A549 (cell line): Measurements from ENCODE around the gene LINGO4. TPM values are rescaled to one million over a fixed set of nuclear protein-coding genes. Genes with fewer than 3 reads are reported as not detected.

Source experiments
- ATAC-seq, 2 experiments: fragments of 200-7000 bp in 1 of 2; fragments of >200 bp in 1 of 2; cut with Nextera tagmentation in 1 of 2; cut with Tn5 transposase in 1 of 2; 3 replicates each; pipeline versions ENCODE4 v1.8.0 to v1.9.1; 2018 to 2020; ENCODE audit warnings: mild to moderate bottlenecking in 1 of 2, moderate library complexity in 1 of 2
- CTCF ChIA-PET: fragments of 300-600 bp; sonication (Branson Sonifier 250); formaldehyde crosslinking; extraction: SDS; loops from one replicate; lab custom pipeline; 2021; ENCODE audit warnings: antibody characterized with exemption, inconsistent platforms; lab: Yijun Ruan, JAX
- POLR2A ChIA-PET: fragments of 350-600 bp; formaldehyde crosslinking; extraction: SDS; loops from one replicate; lab custom pipeline; 2021; ENCODE audit warnings: antibody characterized with exemption, inconsistent platforms; lab: Yijun Ruan, JAX
- DNase-seq, 2 experiments: peaks; one replicate each; pipeline versions ENCODE4 v3.0.0 to v3.0.0-alpha.2; 2011 to 2016; ENCODE audit warnings: low read depth in 1 of 2, low spot score in 1 of 2
- FAIRE-seq: peaks from 2 replicates; lab custom pipeline; 2011; peaks lifted over from hg19 to GRCh38; lab: Jason Lieb, UNC
- H3K27ac ChIP-seq, 2 experiments: fragments of >200 bp; sonication (Bioruptor Twin); formaldehyde crosslinking; 3 replicates each; pipeline ENCODE4 v1.5.1; 2016 to 2017
- H3K4me1 ChIP-seq: fragments of >200 bp; sonication (Bioruptor Twin); formaldehyde crosslinking; 3 replicates; pipeline ENCODE4 v1.6.1; 2016
- H3K4me2 ChIP-seq: fragments of >200 bp; sonication (Bioruptor Twin); formaldehyde crosslinking; 3 replicates; pipeline ENCODE4 v1.6.1; 2016
- H3K4me3 ChIP-seq: fragments of >200 bp; sonication (Bioruptor Twin); formaldehyde crosslinking; 3 replicates; pipeline ENCODE4 v1.5.1; 2016
- H3K9me3 ChIP-seq: fragments of >200 bp; sonication (Bioruptor Twin); formaldehyde crosslinking; 3 replicates; pipeline ENCODE4 v1.6.1; 2016
- CBX2 ChIP-seq: fragments of 200-600 bp; sonication (generic); IDR thresholded peaks from 2 replicates; pipeline ENCODE4 v1.6.1; 2016; ENCODE audit warnings: low read depth, mild to moderate bottlenecking, borderline replicate concordance
- CHD2 ChIP-seq: fragments of 150-350 bp; IDR thresholded peaks from 2 replicates; pipeline ENCODE4 v1.6.1; 2014; ENCODE audit warnings: low read length; ENCODE audit not compliant: partially characterized antibody
- EHF ChIP-seq: fragments of 250-450 bp; sonication (Bioruptor Pico); IDR thresholded peaks from 2 replicates; pipeline ENCODE4 v1.5.0; 2020; ENCODE audit warnings: mild to moderate bottlenecking
- EHMT2 ChIP-seq: fragments of 200-600 bp; sonication (generic); IDR thresholded peaks from 2 replicates; pipeline ENCODE4 v1.6.1; 2016; ENCODE audit warnings: antibody characterized with exemption, low read depth, mild to moderate bottlenecking, moderate library complexity
- ESRRA ChIP-seq: fragments of 150-350 bp; IDR thresholded peaks from 2 replicates; pipeline ENCODE4 v1.6.1; 2014; ENCODE audit warnings: mild to moderate bottlenecking, low read length, borderline replicate concordance
- FOSB ChIP-seq: fragments of 250-450 bp; sonication (Bioruptor Pico); IDR thresholded peaks from 2 replicates; pipeline ENCODE4 v1.5.0; 2020; ENCODE audit warnings: mild to moderate bottlenecking, moderate library complexity
- FOXS1 ChIP-seq: fragments of 250-450 bp; sonication (Bioruptor Pico); IDR thresholded peaks from 2 replicates; pipeline ENCODE4 v1.5.0; 2020; ENCODE audit warnings: mild to moderate bottlenecking, moderate library complexity
- HOXA7 ChIP-seq: fragments of 250-450 bp; sonication (Bioruptor Pico); IDR thresholded peaks from 2 replicates; pipeline ENCODE4 v1.5.0; 2020; ENCODE audit warnings: mild to moderate bottlenecking, moderate library complexity
- HOXB13 ChIP-seq: fragments of 250-450 bp; sonication (Bioruptor Pico); IDR thresholded peaks from 2 replicates; pipeline ENCODE4 v1.5.0; 2020; ENCODE audit warnings: low read depth, mild to moderate bottlenecking, moderate library complexity
- JUNB ChIP-seq: fragments of >200 bp; sonication (Bioruptor Twin); formaldehyde crosslinking; IDR thresholded peaks from 2 replicates; pipeline ENCODE4 v1.6.1; 2016
- KDM1A ChIP-seq: fragments of 200-600 bp; sonication (generic); IDR thresholded peaks from 2 replicates; pipeline ENCODE4 v1.6.1; 2016; ENCODE audit warnings: low read depth, mild to moderate bottlenecking
- KDM5A ChIP-seq: fragments of 200-600 bp; sonication (generic); IDR thresholded peaks from 2 replicates; pipeline ENCODE4 v1.6.1; 2016; ENCODE audit warnings: antibody characterized with exemption, mild to moderate bottlenecking
- MAFK ChIP-seq: fragments of 450-650 bp; IDR thresholded peaks from 2 replicates; pipeline ENCODE4 v1.6.1; 2014; ENCODE audit not compliant: partially characterized antibody
- NFE2L2 ChIP-seq: fragments of 150-350 bp; conservative IDR thresholded peaks from 2 replicates; pipeline ENCODE4 v1.6.1; 2014; ENCODE audit warnings: low read length
- PHF8 ChIP-seq: fragments of 200-600 bp; sonication (generic); IDR thresholded peaks from 2 replicates; pipeline ENCODE4 v1.6.1; 2016; ENCODE audit warnings: low read depth, mild to moderate bottlenecking, antibody characterized with exemption, moderate library complexity, borderline replicate concordance
- TP53 ChIP-seq: fragments of 250-450 bp; sonication (Bioruptor Pico); IDR thresholded peaks from 2 replicates; pipeline ENCODE4 v1.5.0; 2021; ENCODE audit warnings: mild to moderate bottlenecking, moderate library complexity
- ZSCAN20 ChIP-seq: fragments of 250-450 bp; sonication (Bioruptor Pico); IDR thresholded peaks from 2 replicates; pipeline ENCODE4 v1.8.0; 2022; ENCODE audit warnings: mild to moderate bottlenecking, moderate library complexity
- WGBS: methylation state at CpG from one replicate; pipeline ENCODE4 v1.1.6; 2017; ENCODE audit errors: missing lambda C conversion rate; 5-methylcytosine and 5-hydroxymethylcytosine counted together
- polyA plus RNA-seq, 4 experiments: library from polyadenylated mRNA; depleted of rRNA in 3 of 4; stranded (reverse); fragments of >200 nt; fragmentation: RNase III in 1 of 4; extraction: RNeasy Plus Mini Kit Qiagen cat#74134 plus additional on column Dnase treatment in 1 of 4; gene quantifications; 2 replicates in 3 of 4; 3 replicates in 1 of 4; pipeline ENCODE4 v1.2.3, GENCODE V29; 2011 to 2017
- TF ChIP-seq, protein P1 (sequence below): fragments of >200 bp; sonication (Bioruptor Twin); formaldehyde crosslinking; IDR thresholded peaks from 3 replicates; pipeline ENCODE4 v1.6.1; 2016
- TF ChIP-seq, protein P2 (sequence below): IDR thresholded peaks from 2 replicates; pipeline ENCODE4 v1.6.1; 2012; ENCODE audit warnings: low read depth, borderline replicate concordance
- TF ChIP-seq, protein P3 (sequence below): fragments of 250-450 bp; sonication (Bioruptor Pico); IDR thresholded peaks from 2 replicates; pipeline ENCODE4 v1.5.0; 2020; ENCODE audit warnings: low read depth, mild to moderate bottlenecking, moderate library complexity
- TF ChIP-seq, protein P4 (sequence below): IDR thresholded peaks from 2 replicates; pipeline ENCODE4 v1.6.1; 2012

LINGO4 gene
- polyA plus RNA-seq, 2 of the 4 experiments (the other 2 are of a cell fraction) = not detected

DNA sequence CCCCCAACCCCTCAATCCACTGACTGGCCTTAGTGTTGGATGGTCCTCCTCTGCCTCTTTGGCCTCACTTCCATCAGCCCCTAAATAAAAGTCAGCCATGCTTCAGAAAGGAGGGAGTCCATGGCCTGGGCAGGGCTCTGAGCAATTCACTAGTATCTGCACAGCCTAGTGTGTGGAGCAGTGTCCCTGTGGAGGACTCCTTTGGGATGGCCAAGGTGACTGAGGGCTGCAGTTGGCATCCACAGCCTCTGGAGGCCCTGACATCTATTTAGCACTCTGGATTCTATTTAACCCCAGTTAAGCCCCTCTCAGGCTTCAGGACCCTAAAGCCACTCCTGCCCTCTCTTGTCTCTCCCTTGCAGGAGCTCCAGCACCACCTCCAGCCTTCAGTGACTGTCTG, 44.7 kb upstream of the LINGO4 start:
- no peak for TF ChIP-seq PHF8
- TF ChIP-seq CBX2 = no peak
- TF ChIP-seq KDM5A = no peak
- TF ChIP-seq, protein P1, sequence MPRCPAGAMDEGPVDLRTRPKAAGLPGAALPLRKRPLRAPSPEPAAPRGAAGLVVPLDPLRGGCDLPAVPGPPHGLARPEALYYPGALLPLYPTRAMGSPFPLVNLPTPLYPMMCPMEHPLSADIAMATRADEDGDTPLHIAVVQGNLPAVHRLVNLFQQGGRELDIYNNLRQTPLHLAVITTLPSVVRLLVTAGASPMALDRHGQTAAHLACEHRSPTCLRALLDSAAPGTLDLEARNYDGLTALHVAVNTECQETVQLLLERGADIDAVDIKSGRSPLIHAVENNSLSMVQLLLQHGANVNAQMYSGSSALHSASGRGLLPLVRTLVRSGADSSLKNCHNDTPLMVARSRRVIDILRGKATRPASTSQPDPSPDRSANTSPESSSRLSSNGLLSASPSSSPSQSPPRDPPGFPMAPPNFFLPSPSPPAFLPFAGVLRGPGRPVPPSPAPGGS = no peak
- no peak for TF ChIP-seq TP53 (CRISPR knock-in tag)
- no peak for TF ChIP-seq ESRRA
- TF ChIP-seq EHMT2 = no peak
- TF ChIP-seq MAFK = no peak
- no peak for TF ChIP-seq HOXB13 (CRISPR knock-in tag)
- TF ChIP-seq, protein P2, sequence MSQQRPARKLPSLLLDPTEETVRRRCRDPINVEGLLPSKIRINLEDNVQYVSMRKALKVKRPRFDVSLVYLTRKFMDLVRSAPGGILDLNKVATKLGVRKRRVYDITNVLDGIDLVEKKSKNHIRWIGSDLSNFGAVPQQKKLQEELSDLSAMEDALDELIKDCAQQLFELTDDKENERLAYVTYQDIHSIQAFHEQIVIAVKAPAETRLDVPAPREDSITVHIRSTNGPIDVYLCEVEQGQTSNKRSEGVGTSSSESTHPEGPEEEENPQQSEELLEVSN = no peak
- no peak for TF ChIP-seq EHF
- TF ChIP-seq JUNB = no peak
- TF ChIP-seq, protein P3, sequence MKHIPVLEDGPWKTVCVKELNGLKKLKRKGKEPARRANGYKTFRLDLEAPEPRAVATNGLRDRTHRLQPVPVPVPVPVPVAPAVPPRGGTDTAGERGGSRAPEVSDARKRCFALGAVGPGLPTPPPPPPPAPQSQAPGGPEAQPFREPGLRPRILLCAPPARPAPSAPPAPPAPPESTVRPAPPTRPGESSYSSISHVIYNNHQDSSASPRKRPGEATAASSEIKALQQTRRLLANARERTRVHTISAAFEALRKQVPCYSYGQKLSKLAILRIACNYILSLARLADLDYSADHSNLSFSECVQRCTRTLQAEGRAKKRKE (CRISPR knock-in tag) = no peak
- TF ChIP-seq FOXS1 (CRISPR knock-in tag) = no peak
- no peak for TF ChIP-seq HOXA7 (CRISPR knock-in tag)
- TF ChIP-seq, all 56 proteins: peak for 0
- Histone ChIP-seq H3K4me1 (peaks cover 11% of the 10 kb centered on the region; the same call in 2 of the 3 replicates), H3K4me2 (no peak overlapping the region), H3K4me3 (no peak overlapping the region), H3K27ac (no peak overlapping the region), H3K9me3 (no peaks in the 10 kb centered on the region)
- no peak for ATAC-seq
- DNase-seq = no peak
- ChIA-PET CTCF (interaction anchor here (2.7 to 6.5 kb wide), 2 partner anchors 8 to 13 kb away, joined by 7 to 51 read pairs; no protein-coding TSS in a partner anchor), POLR2A (interaction anchor here (0.7 kb wide), 1 partner anchor 9 kb away, joined by 3 read pairs; no protein-coding TSS in a partner anchor)
- no peak for FAIRE-seq

DNA sequence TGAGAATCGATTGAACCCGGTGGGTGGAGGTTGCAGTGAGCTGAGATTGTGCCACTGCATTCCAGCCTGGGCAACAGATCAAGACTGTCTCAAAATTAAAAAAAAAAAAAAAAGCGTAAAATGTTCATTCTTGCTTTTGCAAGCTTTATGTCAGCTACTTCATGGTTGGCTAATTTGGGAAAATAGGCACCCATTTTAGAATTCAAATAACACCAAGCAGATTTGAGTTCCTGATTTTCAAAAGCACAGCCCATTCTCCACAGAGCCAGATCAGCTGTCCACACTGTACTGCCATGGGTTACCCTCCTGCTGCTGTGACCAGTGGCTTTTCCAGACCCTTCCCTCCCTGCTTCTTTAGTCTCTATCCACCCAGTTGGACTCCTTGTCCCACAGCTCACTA, 43.9 kb upstream of the LINGO4 start:
- ChIA-PET CTCF (interaction anchor here (0.6 to 6.5 kb wide), 5 partner anchors 9 to 692 kb away, joined by 3 to 51 read pairs (median 4); no protein-coding TSS in a partner anchor), POLR2A (interaction anchor here (0.7 kb wide), 1 partner anchor 8 kb away, joined by 3 read pairs; no protein-coding TSS in a partner anchor)
- no peak for DNase-seq
- Histone ChIP-seq H3K4me3 (no peak overlapping the region), H3K4me2 (no peak overlapping the region), H3K4me1 (peaks cover 11% of the 10 kb centered on the region; the same call in 2 of the 3 replicates), H3K27ac (no peak overlapping the region), H3K9me3 (no peaks in the 10 kb centered on the region)
- TF ChIP-seq, protein P1 = no peak
- TF ChIP-seq, protein P4, sequence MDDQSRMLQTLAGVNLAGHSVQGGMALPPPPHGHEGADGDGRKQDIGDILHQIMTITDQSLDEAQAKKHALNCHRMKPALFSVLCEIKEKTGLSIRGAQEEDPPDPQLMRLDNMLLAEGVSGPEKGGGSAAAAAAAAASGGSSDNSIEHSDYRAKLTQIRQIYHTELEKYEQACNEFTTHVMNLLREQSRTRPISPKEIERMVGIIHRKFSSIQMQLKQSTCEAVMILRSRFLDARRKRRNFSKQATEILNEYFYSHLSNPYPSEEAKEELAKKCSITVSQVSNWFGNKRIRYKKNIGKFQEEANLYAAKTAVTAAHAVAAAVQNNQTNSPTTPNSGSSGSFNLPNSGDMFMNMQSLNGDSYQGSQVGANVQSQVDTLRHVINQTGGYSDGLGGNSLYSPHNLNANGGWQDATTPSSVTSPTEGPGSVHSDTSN = no peak
- TF ChIP-seq FOSB (CRISPR knock-in tag) (no peak), ZSCAN20 (CRISPR knock-in tag) (no peak), CHD2 (no peak), NFE2L2 (no peak), KDM1A (no peak)
- WGBS = 93% methylated on average over 3 of the region's 3 CpGs
- ATAC-seq = no peak
- FAIRE-seq = no peak
